CD4-positive, alpha-beta T cell treated with Interleukin-10 for 1 hour (primary cell): ENCODE measurements around the gene MAP3K20.
"Not testable (repeated sequence)": the region's sequence is repeated elsewhere in the genome, so short reads cannot be mapped to it uniquely, and the experiment has no call there.

ENCODE experiments used
- DNase-seq: peaks from one replicate; pipeline ENCODE4 v3.0.0-alpha.2; 2020

Gene MAP3K20

GRCh38 chr2:173087793-173088496 lies 12.3 kb downstream of the MAP3K20 start:
- no peak for DNase-seq

- DNase-seq = no peak
Observed at GRCh38 chr2:173090276-173090877, 14.7 kb downstream of the MAP3K20 start.

- DNase-seq = no peak
Observed at GRCh38 chr2:173090973-173091660, 15.5 kb downstream of the MAP3K20 start.

GRCh38 chr2:173091910-173092309 lies 16.3 kb downstream of the MAP3K20 start:
- DNase-seq = no peak

GRCh38 chr2:173092844-173093402 lies 17.3 kb downstream of the MAP3K20 start:
- DNase-seq = no peak

- DNase-seq = not testable (repeated sequence)
Observed at GRCh38 chr2:173093617-173094016, 18.0 kb downstream of the MAP3K20 start.

- DNase-seq = no peak
Observed at GRCh38 chr2:173094731-173095130, 19.1 kb downstream of the MAP3K20 start.

GRCh38 chr2:173095356-173095755 lies 19.7 kb downstream of the MAP3K20 start:
- no peak for DNase-seq

- no peak for DNase-seq
Observed at GRCh38 chr2:173099271-173099670, 23.6 kb downstream of the MAP3K20 start.

GRCh38 chr2:173099804-173100203 lies 24.2 kb downstream of the MAP3K20 start:
- no peak for DNase-seq

GRCh38 chr2:173101687-173102086 lies 26.0 kb downstream of the MAP3K20 start:
- DNase-seq = no peak

GRCh38 chr2:173104156-173104555 lies 28.5 kb downstream of the MAP3K20 start:
- no peak for DNase-seq

- no peak for DNase-seq
Observed at GRCh38 chr2:173106959-173107628, 31.4 kb downstream of the MAP3K20 start.

GRCh38 chr2:173107629-173108022 lies 32.0 kb downstream of the MAP3K20 start:
- no peak for DNase-seq

- DNase-seq = no peak
Observed at GRCh38 chr2:173109253-173110188, 33.9 kb downstream of the MAP3K20 start.

GRCh38 chr2:173117678-173118077 lies 42.0 kb downstream of the MAP3K20 start:
- DNase-seq = no peak

GRCh38 chr2:173118395-173118794 lies 42.7 kb downstream of the MAP3K20 start:
- no peak for DNase-seq

- no peak for DNase-seq
Observed at GRCh38 chr2:173119069-173119807, 43.6 kb downstream of the MAP3K20 start.

GRCh38 chr2:173119944-173120343 lies 44.3 kb downstream of the MAP3K20 start:
- no peak for DNase-seq

GRCh38 chr2:173122936-173123335 lies 47.3 kb downstream of the MAP3K20 start:
- no peak for DNase-seq

GRCh38 chr2:173124441-173124840 lies 48.8 kb downstream of the MAP3K20 start:
- no peak for DNase-seq
